HUES48 (cell line): ENCODE measurements around the gene ADM2.
"Not testable (repeated sequence)": the region's sequence is repeated elsewhere in the genome, so short reads cannot be mapped to it uniquely, and the experiment has no call there.

Experiments used
- H3K27ac ChIP-seq: one replicate; pipeline ENCODE4 v1.7.0; 2013; ENCODE audit warnings: low read depth, low read length, inconsistent platforms
- H3K27me3 ChIP-seq: 2 replicates; pipeline ENCODE4 v1.6.1; 2013; ENCODE audit warnings: mild to moderate bottlenecking, low read length; ENCODE audit not compliant: control insufficient read depth, insufficient read depth
- H3K36me3 ChIP-seq: 2 replicates; pipeline ENCODE4 v1.6.1; 2013; ENCODE audit warnings: low read length; ENCODE audit not compliant: control insufficient read depth, insufficient read depth
- H3K4me1 ChIP-seq: 2 replicates; pipeline ENCODE4 v1.6.1; 2013; ENCODE audit warnings: mild to moderate bottlenecking, low read length; ENCODE audit not compliant: control insufficient read depth, insufficient read depth
- H3K4me3 ChIP-seq: 2 replicates; pipeline ENCODE4 v1.5.1; 2013; ENCODE audit warnings: mild to moderate bottlenecking, low read depth, low read length
- H3K9ac ChIP-seq: 2 replicates; pipeline ENCODE4 v1.6.1; 2013; ENCODE audit warnings: mild to moderate bottlenecking, low read depth, low read length, moderate library complexity
- H3K9me3 ChIP-seq: 2 replicates; pipeline ENCODE4 v1.6.1; 2013; ENCODE audit warnings: low read length; ENCODE audit not compliant: control insufficient read depth, insufficient read depth

Gene ADM2

GRCh38 chr22:50530580-50530876 is 49.2 kb downstream of the ADM2 start:
- no peaks in the 10 kb centered on the region for H3K9me3 ChIP-seq
- no peak overlapping the region for H3K27ac ChIP-seq
- peak overlapping the region; percentile 65 for H3K4me3 ChIP-seq
- H3K27me3 ChIP-seq, result peaks cover 72% of the 10 kb centered on the region
- no peak overlapping the region for H3K9ac ChIP-seq
- no peaks in the 10 kb centered on the region for H3K36me3 ChIP-seq
- H3K4me1 ChIP-seq, result peaks cover 4% of the 10 kb centered on the region

DNA sequence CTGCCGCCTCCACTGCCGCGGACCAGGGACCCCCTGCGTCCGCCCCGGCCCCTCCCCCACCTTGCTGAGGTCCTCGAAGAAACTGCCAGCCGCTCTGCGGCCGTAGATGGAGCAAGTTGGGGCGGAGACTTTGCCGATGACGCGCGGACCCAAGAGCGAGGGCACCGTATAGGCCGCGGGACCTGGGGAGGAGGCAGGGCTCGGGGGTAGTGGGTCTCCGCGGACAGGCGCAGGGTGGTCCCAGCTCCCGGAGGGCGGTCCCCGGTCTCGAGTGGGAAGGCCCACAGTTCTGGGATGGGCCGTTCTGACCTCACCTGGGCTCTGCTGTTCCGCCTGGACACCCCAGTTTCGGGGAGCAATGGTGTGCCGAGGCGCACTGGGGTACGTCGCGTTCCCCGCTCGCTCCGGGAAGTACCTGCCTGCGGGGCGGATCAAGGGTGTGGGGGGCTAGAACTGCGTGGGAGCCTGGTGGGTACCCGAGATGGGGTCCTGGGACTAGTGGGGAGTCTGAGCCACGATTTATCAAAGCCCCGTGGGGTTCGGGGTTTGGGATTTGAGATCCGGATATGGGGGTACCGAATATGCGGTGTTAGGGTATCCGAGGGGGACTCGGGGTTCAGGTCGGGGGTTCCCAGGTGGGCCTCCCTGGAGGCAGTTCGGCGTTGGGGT is 49.7 kb downstream of the ADM2 start:
- Histone ChIP-seq H3K36me3 (no peaks in the 10 kb centered on the region), H3K27ac (no peak overlapping the region), H3K9me3 (no peaks in the 10 kb centered on the region), H3K27me3 (peaks cover 72% of the 10 kb centered on the region), H3K4me3 (peak overlapping the region; percentile 65), H3K4me1 (peaks cover 4% of the 10 kb centered on the region), H3K9ac (no peak overlapping the region)

GRCh38 chr22:50531546-50531961 is 50.2 kb downstream of the ADM2 start:
- Histone ChIP-seq H3K4me3 (peak overlapping the region; percentile 65), H3K9ac (no peak overlapping the region), H3K4me1 (peaks cover 4% of the 10 kb centered on the region), H3K36me3 (no peaks in the 10 kb centered on the region), H3K27ac (no peak overlapping the region), H3K27me3 (peaks cover 72% of the 10 kb centered on the region), H3K9me3 (no peaks in the 10 kb centered on the region)

GRCh38 chr22:50531962-50532674 is 50.8 kb downstream of the ADM2 start:
- peaks cover 66% of the 10 kb centered on the region for H3K27me3 ChIP-seq

DNA sequence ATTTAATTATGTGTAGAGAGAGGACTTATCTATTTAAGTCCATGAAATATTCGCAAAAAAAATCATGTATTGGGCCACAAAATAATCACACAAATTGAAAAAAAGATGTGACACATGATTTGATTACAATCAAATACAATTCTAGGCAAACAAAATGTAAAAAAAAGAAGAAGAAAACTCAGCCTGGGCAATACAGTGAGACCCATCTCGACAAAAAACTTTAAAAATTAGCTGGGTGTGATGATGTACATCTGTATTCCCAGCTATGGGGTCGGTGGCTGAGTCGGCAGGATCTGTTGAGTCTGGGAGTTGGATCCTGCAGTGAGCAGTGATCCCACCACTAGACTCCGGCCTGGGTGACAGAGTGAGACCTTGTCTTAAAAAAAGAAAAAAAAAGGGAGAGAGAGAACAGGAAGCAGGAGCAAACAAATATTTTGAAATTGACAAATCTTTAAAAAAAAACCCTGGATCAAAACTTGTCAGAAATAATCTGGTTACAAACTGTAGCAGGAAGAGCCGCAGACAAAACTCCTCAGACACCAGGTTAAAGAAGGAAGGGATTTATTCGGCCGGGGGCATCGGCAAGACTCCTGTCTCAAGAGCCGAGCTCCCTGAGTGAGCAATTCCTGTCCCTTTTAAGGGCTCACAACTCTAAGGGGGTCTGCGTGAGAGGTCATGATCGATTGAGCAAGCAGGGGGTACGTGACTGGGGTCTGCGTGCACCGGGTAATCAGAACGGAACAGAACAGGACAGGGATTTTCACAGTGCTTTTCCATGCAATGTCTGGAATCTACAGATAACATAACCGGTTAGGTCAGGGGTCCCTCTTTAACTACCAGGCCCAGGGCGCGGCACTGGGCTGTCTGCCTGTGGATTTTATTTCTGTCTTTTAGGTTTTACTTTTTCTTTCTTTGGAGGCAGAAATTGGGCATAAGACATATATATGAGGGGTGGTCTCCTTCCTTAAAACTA is 51.8 kb downstream of the ADM2 start:
- Histone ChIP-seq H3K9me3 (no peaks in the 10 kb centered on the region), H3K4me3 (no peak overlapping the region), H3K27ac (no peak overlapping the region), H3K9ac (no peak overlapping the region), H3K4me1 (no peaks in the 10 kb centered on the region; the same call in 1 of the 2 replicates), H3K36me3 (no peaks in the 10 kb centered on the region), H3K27me3 (peaks cover 56% of the 10 kb centered on the region)

More at GRCh38 chr22:50531962-50532674, 50.8 kb downstream of the ADM2 start:
- H3K4me1 ChIP-seq, result peaks cover 1% of the 10 kb centered on the region
- no peaks in the 10 kb centered on the region for H3K36me3 ChIP-seq
- H3K9me3 ChIP-seq, result no peaks in the 10 kb centered on the region
- no peak overlapping the region for H3K9ac ChIP-seq
- no peak overlapping the region for H3K27ac ChIP-seq
- H3K4me3 ChIP-seq, result peak overlapping the region; percentile 65

- not testable (repeated sequence) for H3K4me3 ChIP-seq, H3K27ac ChIP-seq, H3K36me3 ChIP-seq, H3K9ac ChIP-seq, H3K4me1 ChIP-seq, H3K9me3 ChIP-seq
- H3K27me3 ChIP-seq, result peaks cover 47% of the 10 kb centered on the region
These were observed 52.7 kb downstream of the ADM2 start for GRCh38 chr22:50533856-50534711.

DNA sequence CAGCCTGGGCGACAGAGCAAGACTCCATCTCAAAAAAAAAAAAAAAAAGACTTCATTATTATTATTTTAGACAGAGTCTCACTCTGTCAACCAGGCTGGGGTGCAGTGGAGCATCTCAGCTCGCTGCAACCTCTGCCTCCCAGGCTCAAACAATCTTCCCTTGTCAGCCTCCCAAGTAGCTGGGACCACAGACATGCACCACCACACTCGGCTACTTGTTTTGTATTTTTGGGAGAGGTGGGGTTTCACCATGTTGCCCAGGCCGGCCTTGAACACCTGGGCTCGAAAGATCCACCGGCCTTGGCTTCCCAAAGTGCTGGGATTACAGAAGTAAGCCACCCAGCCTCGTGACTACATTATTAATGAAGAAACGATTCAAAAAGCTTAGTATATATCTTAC is 53.8 kb downstream of the ADM2 start:
- H3K9me3 ChIP-seq, result no peaks in the 10 kb centered on the region
- no peak overlapping the region for H3K4me3 ChIP-seq
- H3K27me3 ChIP-seq, result peaks cover 36% of the 10 kb centered on the region
- H3K4me1 ChIP-seq, result no peaks in the 10 kb centered on the region; the same call in 1 of the 2 replicates
- no peak overlapping the region for H3K9ac ChIP-seq
- no peak overlapping the region for H3K27ac ChIP-seq
- no peaks in the 10 kb centered on the region for H3K36me3 ChIP-seq
